CD4-positive, alpha-beta memory T cell (primary cell): ENCODE measurements around the gene RYR3. TPM values are rescaled to one million over a fixed set of nuclear protein-coding genes. Genes with fewer than 3 reads are reported as not detected.

Experiments
- CTCF ChIA-PET: fragments of 350-600 bp; sonication (Branson Sonifier 250); formaldehyde crosslinking; loops from one replicate; lab custom pipeline; 2021; ENCODE audit warnings: inconsistent platforms; ENCODE audit not compliant: partially characterized antibody; lab: Charles Lee
- POLR2A ChIA-PET: fragments of 350-600 bp; sonication (Branson Sonifier 250); formaldehyde crosslinking; loops from one replicate; lab custom pipeline; 2021; ENCODE audit not compliant: partially characterized antibody; lab: Charles Lee
- DNase-seq, 5 donors: peaks; one replicate each; pipeline versions ENCODE4 v3.0.0 to v3.0.0-alpha.2; 2020 to 2022; ENCODE audit warnings: mixed read lengths in 1 of 5
- H3K27ac ChIP-seq: one replicate; pipeline ENCODE4 v1.7.0; 2013; ENCODE audit warnings: low read depth, low read length
- H3K27me3 ChIP-seq: 2 replicates; pipeline ENCODE4 v1.7.0; 2013; ENCODE audit warnings: mild to moderate bottlenecking, low read length, moderate library complexity; ENCODE audit not compliant: insufficient read depth
- H3K36me3 ChIP-seq: 2 replicates; pipeline ENCODE4 v1.7.0; 2013; ENCODE audit warnings: mild to moderate bottlenecking, low read length, moderate library complexity; ENCODE audit not compliant: insufficient read depth
- H3K4me1 ChIP-seq: 2 replicates; pipeline ENCODE4 v1.7.0; 2013; ENCODE audit warnings: mild to moderate bottlenecking, low read length, moderate library complexity; ENCODE audit not compliant: insufficient read depth
- H3K4me3 ChIP-seq, 2 donors: one replicate each; pipeline ENCODE4 v1.7.0; 2013; ENCODE audit warnings: low read length in 2 of 2, mild to moderate bottlenecking in 1 of 2
- H3K9me3 ChIP-seq, 2 donors: one replicate each; pipeline ENCODE4 v1.7.0; 2013; ENCODE audit warnings: low read length in 2 of 2, control low read depth in 1 of 2; ENCODE audit not compliant: control insufficient read depth in 1 of 2
- H3K27ac Mint-ChIP-seq, 7 donors: one replicate each; pipeline ENCODE4 v1.8.0; 2020 to 2021; ENCODE audit warnings: mixed read lengths in 7 of 7, mild to moderate bottlenecking in 6 of 7, inconsistent platforms in 3 of 7, moderate library complexity in 3 of 7
- H3K27me3 Mint-ChIP-seq, 2 donors: one replicate each; pipeline ENCODE4 v1.8.0; 2020 to 2021; ENCODE audit warnings: mixed read lengths in 2 of 2
- H3K36me3 Mint-ChIP-seq, 2 donors: one replicate each; pipeline ENCODE4 v1.8.0; 2020 to 2021; ENCODE audit warnings: mixed read lengths in 2 of 2, inconsistent platforms in 1 of 2, mild to moderate bottlenecking in 1 of 2
- H3K4me1 Mint-ChIP-seq, 4 donors: one replicate each; pipeline ENCODE4 v1.8.0; 2020 to 2021; ENCODE audit warnings: mixed read lengths in 4 of 4, mild to moderate bottlenecking in 1 of 4
- H3K4me3 Mint-ChIP-seq, 8 donors: one replicate each; pipeline ENCODE4 v1.8.0; 2020 to 2021; ENCODE audit warnings: mixed read lengths in 8 of 8, mild to moderate bottlenecking in 7 of 8, moderate library complexity in 6 of 8, inconsistent platforms in 3 of 8
- H3K9me3 Mint-ChIP-seq, 8 donors: one replicate each; pipeline ENCODE4 v1.8.0; 2020 to 2021; ENCODE audit warnings: mixed read lengths in 8 of 8, mild to moderate bottlenecking in 5 of 8, inconsistent platforms in 3 of 8, moderate library complexity in 1 of 8
- intact Hi-C: fragments of 100-400 bp; cut with micrococcal nuclease; formaldehyde crosslinking; loops from one replicate; pipeline ENCODE4 v1.15.1; 2023
- polyA plus RNA-seq, 2 donors: library from polyadenylated mRNA; unstranded; fragments of 300-500 nt; fragmentation: Illumina TruSeq; gene quantifications; one replicate each; pipeline ENCODE4 v1.2.3, GENCODE V29; 2021
- total RNA-seq, 2 experiments: library from RNA; stranded (reverse); gene quantifications; one replicate each; pipeline ENCODE4 v1.2.3, GENCODE V29; 2021

Gene RYR3
- total and polyA plus RNA-seq, 4 experiments from 2014 or later: 0.11 TPM; not detected in 3

GRCh38 chr15:33823119-33823518 is 512.4 kb downstream of the RYR3 start:
- H3K27me3 Mint-ChIP-seq: peaks cover 6 to 8% of the 10 kb centered on the region in 2 donors
- Histone ChIP-seq H3K36me3 (no peaks in the 10 kb centered on the region), H3K4me3 (no peak overlapping the region), H3K4me1 (no peaks in the 10 kb centered on the region), H3K9me3 (no peaks in the 10 kb centered on the region), H3K27ac (no peak overlapping the region), H3K27me3 (no peaks in the 10 kb centered on the region)
- ChIA-PET CTCF (no interaction called here), POLR2A (no interaction called here)
- H3K27ac Mint-ChIP-seq: no peak overlapping the region
- DNase-seq: no peak
- intact Hi-C loops: no loop called here
- no peak overlapping the region for H3K4me3 Mint-ChIP-seq
- peaks cover 0 to 2% (median 0%) of the 10 kb centered on the region in 8 donors for H3K9me3 Mint-ChIP-seq
- no peaks in the 10 kb centered on the region for H3K4me1 Mint-ChIP-seq
- no peaks in the 10 kb centered on the region for H3K36me3 Mint-ChIP-seq

DNA sequence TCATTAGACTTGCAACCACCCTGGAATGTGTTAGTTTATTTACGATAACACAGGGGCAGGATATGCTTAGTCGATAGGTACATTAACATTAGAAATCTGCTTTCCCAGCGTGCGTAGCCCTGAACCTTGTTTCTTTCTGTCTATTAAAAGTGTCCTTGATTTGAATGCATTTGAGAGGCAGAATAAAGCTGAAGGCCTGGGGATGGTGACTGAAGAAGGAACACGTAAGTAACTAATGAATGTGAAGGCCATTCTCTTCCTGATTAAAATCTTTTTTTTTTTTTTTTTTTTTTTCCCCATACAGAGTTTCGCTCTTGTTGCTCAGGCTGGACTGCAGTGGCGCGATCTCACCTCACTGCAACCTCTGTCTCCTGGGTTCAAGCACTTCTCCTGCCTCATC is 514.7 kb downstream of the RYR3 start:
- intact Hi-C loops: no loop called here
- DNase-seq: no peak
- H3K4me1 Mint-ChIP-seq: no peaks in the 10 kb centered on the region
- no peak overlapping the region for H3K4me3 Mint-ChIP-seq
- Histone ChIP-seq H3K9me3 (no peaks in the 10 kb centered on the region), H3K4me1 (no peaks in the 10 kb centered on the region), H3K4me3 (no peak overlapping the region), H3K27me3 (no peaks in the 10 kb centered on the region), H3K27ac (no peak overlapping the region), H3K36me3 (no peaks in the 10 kb centered on the region)
- H3K36me3 Mint-ChIP-seq: no peaks in the 10 kb centered on the region
- peaks cover 9 to 11% of the 10 kb centered on the region in 2 donors for H3K27me3 Mint-ChIP-seq
- ChIA-PET CTCF (no interaction called here), POLR2A (no interaction called here)
- H3K27ac Mint-ChIP-seq: no peak overlapping the region
- peaks cover 0 to 2% (median 0%) of the 10 kb centered on the region in 8 donors for H3K9me3 Mint-ChIP-seq

DNA sequence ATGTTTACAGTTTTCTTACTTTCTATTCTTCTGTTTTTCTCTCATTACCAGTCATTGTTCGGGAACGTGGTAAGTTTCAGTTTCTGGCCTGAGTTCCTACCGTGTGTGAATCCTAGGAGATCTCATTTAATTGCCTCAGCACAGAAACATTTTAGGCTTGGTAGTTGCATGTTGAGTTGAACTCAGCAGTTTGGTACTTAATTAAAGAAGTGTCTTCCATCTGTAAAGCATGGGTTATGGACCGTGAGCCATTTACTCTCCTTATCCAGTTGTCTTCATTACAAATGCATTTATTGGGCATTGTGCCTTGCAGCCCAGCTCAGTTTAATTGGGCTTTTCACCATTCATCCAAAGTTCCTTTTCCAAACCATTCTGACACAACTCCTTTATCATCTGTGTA is 515.4 kb downstream of the RYR3 start:
- Mint-ChIP-seq H3K4me1 (no peaks in the 10 kb centered on the region), H3K27me3 (peaks cover 9% of the 10 kb centered on the region in 2 donors), H3K4me3 (no peak overlapping the region), H3K9me3 (peaks cover 0 to 2% (median 0%) of the 10 kb centered on the region in 8 donors), H3K27ac (no peak overlapping the region), H3K36me3 (no peaks in the 10 kb centered on the region)
- H3K9me3 ChIP-seq: no peaks in the 10 kb centered on the region
- ChIA-PET POLR2A (no interaction called here), CTCF (no interaction called here)
- no peaks in the 10 kb centered on the region for H3K4me1 ChIP-seq
- H3K27ac ChIP-seq: no peak overlapping the region
- no peaks in the 10 kb centered on the region for H3K36me3 ChIP-seq
- intact Hi-C loops: no loop called here
- DNase-seq: no peak
- H3K27me3 ChIP-seq: no peaks in the 10 kb centered on the region
- H3K4me3 ChIP-seq: no peak overlapping the region

DNA sequence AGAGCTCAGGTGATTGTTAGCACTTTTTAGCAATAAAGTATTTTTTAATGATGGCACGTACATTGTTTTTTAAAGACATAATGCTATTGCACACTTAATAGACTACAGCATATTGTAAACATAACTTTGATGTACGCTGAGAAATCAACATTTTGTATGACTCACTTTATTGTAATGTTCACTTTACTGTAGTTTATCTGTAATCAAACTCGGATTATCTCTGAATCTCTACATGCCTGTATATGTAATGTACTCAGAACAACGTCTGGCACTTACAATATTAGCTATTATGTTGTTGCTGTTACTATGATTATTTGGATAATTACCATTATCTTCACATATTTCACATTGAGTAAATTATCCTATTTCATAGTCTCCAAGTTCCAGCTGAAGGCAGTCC is 519.6 kb downstream of the RYR3 start:
- H3K27me3 ChIP-seq: no peaks in the 10 kb centered on the region
- H3K4me1 Mint-ChIP-seq: no peaks in the 10 kb centered on the region
- H3K4me3 ChIP-seq: no peak overlapping the region
- peaks cover 0 to 2% (median 0%) of the 10 kb centered on the region in 8 donors for H3K9me3 Mint-ChIP-seq
- H3K27me3 Mint-ChIP-seq: peaks cover 5 to 8% of the 10 kb centered on the region in 2 donors
- H3K36me3 ChIP-seq: no peaks in the 10 kb centered on the region
- intact Hi-C loops: no loop called here
- H3K36me3 Mint-ChIP-seq: no peaks in the 10 kb centered on the region
- no peak for DNase-seq
- no peaks in the 10 kb centered on the region for H3K4me1 ChIP-seq
- H3K9me3 ChIP-seq: no peaks in the 10 kb centered on the region
- POLR2A ChIA-PET: no interaction called here
- no peak overlapping the region for H3K27ac ChIP-seq
- CTCF ChIA-PET: no interaction called here
- H3K4me3 Mint-ChIP-seq: no peak overlapping the region
- H3K27ac Mint-ChIP-seq: no peak overlapping the region

DNA sequence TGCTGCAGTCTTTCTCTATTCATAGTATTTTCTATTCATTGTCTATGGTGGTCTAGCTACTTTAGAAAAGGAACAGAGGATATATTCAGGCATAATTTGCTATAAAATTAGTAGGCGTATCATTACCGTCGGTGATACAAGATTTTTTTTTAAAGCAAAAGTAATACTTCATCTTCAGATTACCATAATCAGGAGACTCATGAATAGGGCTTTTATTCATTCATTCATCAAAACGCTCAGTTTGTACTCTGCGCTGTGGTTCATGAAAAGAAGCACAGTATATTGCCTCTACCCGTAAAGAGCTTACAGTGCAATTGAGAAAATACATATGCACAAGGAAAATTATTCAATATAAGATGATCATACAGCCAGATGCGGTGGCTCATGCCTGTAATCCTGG is 520.9 kb downstream of the RYR3 start:
- Mint-ChIP-seq H3K4me1 (no peaks in the 10 kb centered on the region), H3K27me3 (peaks cover 5 to 8% of the 10 kb centered on the region in 2 donors), H3K9me3 (peaks cover 0 to 2% (median 0%) of the 10 kb centered on the region in 8 donors), H3K27ac (no peak overlapping the region), H3K4me3 (no peak overlapping the region), H3K36me3 (no peaks in the 10 kb centered on the region)
- intact Hi-C loops: no loop called here
- no peak overlapping the region for H3K4me3 ChIP-seq
- POLR2A ChIA-PET: no interaction called here
- H3K27ac ChIP-seq: no peak overlapping the region
- no peak for DNase-seq
- H3K27me3 ChIP-seq: no peaks in the 10 kb centered on the region
- no peaks in the 10 kb centered on the region for H3K36me3 ChIP-seq
- H3K9me3 ChIP-seq: no peaks in the 10 kb centered on the region
- no peaks in the 10 kb centered on the region for H3K4me1 ChIP-seq
- CTCF ChIA-PET: no interaction called here

- Histone ChIP-seq H3K4me3 (no peak overlapping the region), H3K4me1 (no peaks in the 10 kb centered on the region), H3K27me3 (no peaks in the 10 kb centered on the region), H3K36me3 (no peaks in the 10 kb centered on the region), H3K27ac (no peak overlapping the region), H3K9me3 (no peaks in the 10 kb centered on the region)
- H3K4me3 Mint-ChIP-seq: no peak overlapping the region
- H3K27ac Mint-ChIP-seq: no peak overlapping the region
- peaks cover 3 to 4% of the 10 kb centered on the region in 2 donors for H3K27me3 Mint-ChIP-seq
- ChIA-PET CTCF (no interaction called here), POLR2A (interaction anchor here (0.6 kb wide), 1 partner anchor 75 kb away, joined by 3 read pairs; no protein-coding TSS in a partner anchor)
- no peaks in the 10 kb centered on the region for H3K36me3 Mint-ChIP-seq
- intact Hi-C loops: no loop called here
- no peak for DNase-seq
- no peaks in the 10 kb centered on the region for H3K4me1 Mint-ChIP-seq
- peaks cover 0 to 3% (median 0%) of the 10 kb centered on the region in 8 donors for H3K9me3 Mint-ChIP-seq
These were observed 524.4 kb downstream of the RYR3 start for GRCh38 chr15:33834892-33835743.

- H3K4me3 Mint-ChIP-seq: no peak overlapping the region
- H3K27me3 Mint-ChIP-seq: peaks cover 8 to 10% of the 10 kb centered on the region in 2 donors
- no peak overlapping the region for H3K4me3 ChIP-seq
- no peaks in the 10 kb centered on the region for H3K4me1 ChIP-seq
- no peaks in the 10 kb centered on the region for H3K4me1 Mint-ChIP-seq
- H3K27ac ChIP-seq: no peak overlapping the region
- H3K9me3 Mint-ChIP-seq: peaks cover 0 to 3% (median 0%) of the 10 kb centered on the region in 8 donors
- H3K27ac Mint-ChIP-seq: no peak overlapping the region
- H3K36me3 Mint-ChIP-seq: no peaks in the 10 kb centered on the region
- intact Hi-C loops: no loop called here
- no peaks in the 10 kb centered on the region for H3K36me3 ChIP-seq
- no peak for DNase-seq
- no peaks in the 10 kb centered on the region for H3K9me3 ChIP-seq
- CTCF ChIA-PET: no interaction called here
- H3K27me3 ChIP-seq: no peaks in the 10 kb centered on the region
- POLR2A ChIA-PET: no interaction called here
These were observed 526.5 kb downstream of the RYR3 start for GRCh38 chr15:33837294-33837693.
